Measurements from ENCODE around the gene COL6A6. TPM values are rescaled to one million over a fixed set of nuclear protein-coding genes. Genes with fewer than 3 reads are reported as not detected.

Gene COL6A6
- total RNA-seq, 1 experiment from 2014 or later: not detected

DNA sequence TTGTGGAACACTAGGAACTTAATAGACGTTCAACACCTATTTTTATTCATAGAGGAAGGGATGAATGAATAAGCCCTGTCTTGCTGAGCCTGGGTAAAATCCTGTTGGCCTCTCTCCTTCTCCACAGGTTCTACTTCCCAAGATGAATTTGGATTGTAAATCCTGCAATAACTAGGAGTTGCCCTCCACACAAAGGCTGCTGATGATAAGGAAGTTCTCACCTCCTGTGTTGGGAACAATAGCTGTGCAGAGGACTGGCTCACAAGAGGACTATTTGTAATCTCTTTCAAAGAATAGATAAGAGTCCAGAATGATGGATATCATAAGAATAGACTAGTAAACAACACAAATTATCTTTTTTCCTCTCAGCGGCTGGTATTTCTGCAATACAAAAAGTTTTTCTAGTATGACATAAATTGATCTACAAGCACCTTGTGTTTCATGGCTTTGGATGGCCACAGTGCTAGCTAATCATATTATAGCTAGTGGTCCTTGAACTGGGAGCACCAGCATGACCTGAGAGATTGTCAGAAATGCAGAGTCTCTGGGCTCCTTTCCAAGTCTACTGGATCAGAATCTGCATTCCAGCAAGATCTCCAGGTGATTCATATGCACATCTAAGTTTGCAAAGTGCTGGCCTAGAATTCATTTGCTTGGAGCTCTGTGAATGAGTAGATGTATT is 28.1 kb upstream of the COL6A6 start:
- CTCF ChIA-PET: no interaction called here
- POLR2A ChIA-PET (ENCODE audit: low non-redundant PET): no interaction called here
- H3K4me3 ChIP-seq (ENCODE audit: low read depth, low read length, poor library complexity, severe bottlenecking): no peak overlapping the region
- H3K9me3 ChIP-seq (ENCODE audit: low read depth, low read length, poor library complexity, severe bottlenecking): no peaks in the 10 kb centered on the region
- no peaks in the 10 kb centered on the region for H3K36me3 ChIP-seq (ENCODE audit: insufficient read depth, low read length, poor library complexity, severe bottlenecking)
- no peak for DNase-seq (ENCODE audit: low spot score)
- H3K4me1 ChIP-seq (ENCODE audit: insufficient read depth, low read length, poor library complexity, severe bottlenecking): no peaks in the 10 kb centered on the region
- TF ChIP-seq EZH2 (IDR thresholded peaks at IDR 0.05; ENCODE audit: borderline replicate concordance, low read depth, low read length, poor library complexity, severe bottlenecking): no peak
- TF ChIP-seq, protein P1, sequence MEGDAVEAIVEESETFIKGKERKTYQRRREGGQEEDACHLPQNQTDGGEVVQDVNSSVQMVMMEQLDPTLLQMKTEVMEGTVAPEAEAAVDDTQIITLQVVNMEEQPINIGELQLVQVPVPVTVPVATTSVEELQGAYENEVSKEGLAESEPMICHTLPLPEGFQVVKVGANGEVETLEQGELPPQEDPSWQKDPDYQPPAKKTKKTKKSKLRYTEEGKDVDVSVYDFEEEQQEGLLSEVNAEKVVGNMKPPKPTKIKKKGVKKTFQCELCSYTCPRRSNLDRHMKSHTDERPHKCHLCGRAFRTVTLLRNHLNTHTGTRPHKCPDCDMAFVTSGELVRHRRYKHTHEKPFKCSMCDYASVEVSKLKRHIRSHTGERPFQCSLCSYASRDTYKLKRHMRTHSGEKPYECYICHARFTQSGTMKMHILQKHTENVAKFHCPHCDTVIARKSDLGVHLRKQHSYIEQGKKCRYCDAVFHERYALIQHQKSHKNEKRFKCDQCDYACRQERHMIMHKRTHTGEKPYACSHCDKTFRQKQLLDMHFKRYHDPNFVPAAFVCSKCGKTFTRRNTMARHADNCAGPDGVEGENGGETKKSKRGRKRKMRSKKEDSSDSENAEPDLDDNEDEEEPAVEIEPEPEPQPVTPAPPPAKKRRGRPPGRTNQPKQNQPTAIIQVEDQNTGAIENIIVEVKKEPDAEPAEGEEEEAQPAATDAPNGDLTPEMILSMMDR (conservative IDR thresholded peaks at IDR 0.05; ENCODE audit: low read depth, low read length): no peak
- H3K27ac ChIP-seq (ENCODE audit: low read depth, low read length, poor library complexity, severe bottlenecking): no peak overlapping the region
- BruUV-seq (replicated peaks): no TSS peak
- H3K27me3 ChIP-seq (replicated peaks; ENCODE audit: insufficient read depth, low read depth, low read length, poor library complexity): peaks cover 4% of the 10 kb centered on the region
- intact Hi-C loops (cut with micrococcal nuclease; ENCODE audit: unreplicated experiment): no loop called here

DNA sequence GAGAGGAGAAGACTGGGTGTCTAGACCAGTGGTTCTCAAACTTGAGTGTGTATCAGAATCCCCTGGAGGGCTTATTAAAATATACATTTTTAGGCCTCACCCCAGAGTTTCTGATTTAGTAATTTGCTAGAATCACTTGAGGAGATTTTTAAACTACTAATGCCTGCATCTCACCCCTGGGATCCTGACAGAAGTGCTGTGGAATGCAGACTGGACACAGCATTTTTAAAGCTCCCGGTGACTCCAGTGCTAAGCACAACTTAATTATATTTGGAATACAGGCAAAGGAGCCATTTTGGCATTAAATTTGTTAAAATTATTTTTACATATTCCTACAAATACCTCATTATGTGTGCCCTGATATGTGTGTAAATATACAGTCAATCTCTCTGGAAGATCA is 26.7 kb upstream of the COL6A6 start:
- Histone ChIP-seq H3K27ac (ENCODE audit: low read depth, low read length, poor library complexity, severe bottlenecking) (no peak overlapping the region), H3K9me3 (ENCODE audit: low read depth, low read length, poor library complexity, severe bottlenecking) (no peaks in the 10 kb centered on the region), H3K27me3 (replicated peaks; ENCODE audit: insufficient read depth, low read depth, low read length, poor library complexity) (peaks cover 4% of the 10 kb centered on the region), H3K4me1 (ENCODE audit: insufficient read depth, low read length, poor library complexity, severe bottlenecking) (no peaks in the 10 kb centered on the region), H3K4me3 (ENCODE audit: low read depth, low read length, poor library complexity, severe bottlenecking) (no peak overlapping the region), H3K36me3 (ENCODE audit: insufficient read depth, low read length, poor library complexity, severe bottlenecking) (no peaks in the 10 kb centered on the region)
- TF ChIP-seq, protein P1 (conservative IDR thresholded peaks at IDR 0.05; ENCODE audit: low read depth, low read length): no peak
- TF ChIP-seq EZH2 (IDR thresholded peaks at IDR 0.05; ENCODE audit: borderline replicate concordance, low read depth, low read length, poor library complexity, severe bottlenecking): no peak
- ChIA-PET POLR2A (ENCODE audit: low non-redundant PET) (no interaction called here), CTCF (no interaction called here)
- intact Hi-C loops (cut with micrococcal nuclease; ENCODE audit: unreplicated experiment): no loop called here
- no peak for DNase-seq (ENCODE audit: low spot score)
- no TSS peak for BruUV-seq (replicated peaks)

DNA sequence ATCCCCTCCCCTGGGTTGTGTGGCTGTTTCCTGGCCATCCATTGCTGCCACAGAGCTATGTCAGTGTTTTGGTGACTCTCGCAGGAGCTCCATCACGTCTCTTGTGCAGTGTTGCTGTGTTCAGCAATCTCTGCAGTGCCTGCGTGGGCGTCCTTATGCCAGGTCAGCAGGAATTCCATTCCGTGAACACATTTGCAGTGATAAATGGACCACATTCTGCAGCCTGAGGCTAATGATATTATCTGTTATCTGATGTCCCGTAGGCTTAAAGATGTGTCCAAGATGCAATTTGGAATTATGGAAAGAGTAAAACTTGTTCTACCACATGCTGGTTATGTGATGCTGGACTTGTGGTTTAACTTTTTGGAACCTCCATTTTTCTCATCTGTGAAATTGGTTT is 25.5 kb upstream of the COL6A6 start:
- intact Hi-C loops (cut with micrococcal nuclease; ENCODE audit: unreplicated experiment): no loop called here
- ChIA-PET CTCF (no interaction called here), POLR2A (ENCODE audit: low non-redundant PET) (no interaction called here)
- H3K27me3 ChIP-seq (replicated peaks; ENCODE audit: insufficient read depth, low read depth, low read length, poor library complexity): peaks cover 4% of the 10 kb centered on the region
- no peak for DNase-seq (ENCODE audit: low spot score)
- no peak overlapping the region for H3K4me3 ChIP-seq (ENCODE audit: low read depth, low read length, poor library complexity, severe bottlenecking)
- TF ChIP-seq, protein P1 (conservative IDR thresholded peaks at IDR 0.05; ENCODE audit: low read depth, low read length): no peak
- TF ChIP-seq EZH2 (IDR thresholded peaks at IDR 0.05; ENCODE audit: borderline replicate concordance, low read depth, low read length, poor library complexity, severe bottlenecking): no peak
- H3K27ac ChIP-seq (ENCODE audit: low read depth, low read length, poor library complexity, severe bottlenecking): no peak overlapping the region
- no peaks in the 10 kb centered on the region for H3K36me3 ChIP-seq (ENCODE audit: insufficient read depth, low read length, poor library complexity, severe bottlenecking)
- no TSS peak for BruUV-seq (replicated peaks)
- no peaks in the 10 kb centered on the region for H3K4me1 ChIP-seq (ENCODE audit: insufficient read depth, low read length, poor library complexity, severe bottlenecking)
- H3K9me3 ChIP-seq (ENCODE audit: low read depth, low read length, poor library complexity, severe bottlenecking): no peaks in the 10 kb centered on the region

All from A673 (cell line).